CD4-positive, alpha-beta T cell (primary cell): ENCODE measurements around the gene MTRR. TPM values are rescaled to one million over a fixed set of nuclear protein-coding genes. Genes with fewer than 3 reads are reported as not detected.
A peak's percentile ranks its signal among the peaks of the same experiment; 100 is the strongest.

Experiments used
- ATAC-seq: fragments of 200-7000 bp; cut with Tn5 transposase; one replicate; pipeline ENCODE4 v1.10.0; 2022; ENCODE audit warnings: mild to moderate bottlenecking; ENCODE audit not compliant: poor library complexity
- CTCF ChIA-PET: fragments of 350-600 bp; sonication (Branson Sonifier 250); formaldehyde crosslinking; loops from one replicate; lab custom pipeline; 2021; ENCODE audit warnings: antibody characterized with exemption, inconsistent platforms; lab: Charles Lee
- POLR2A ChIA-PET: fragments of 350-600 bp; sonication (Branson Sonifier 250); formaldehyde crosslinking; loops from one replicate; lab custom pipeline; 2021; ENCODE audit warnings: antibody characterized with exemption, inconsistent platforms; lab: Charles Lee
- DNase-seq, 14 experiments: peaks; one replicate each; pipeline ENCODE4 v3.0.0-alpha.2; 2013 to 2020; ENCODE audit warnings: mixed read lengths in 2 of 14
- H3K27ac ChIP-seq, 2 donors: one replicate each; pipeline versions ENCODE4 v1.5.1 to v1.7.0; 2013; ENCODE audit warnings: low read length in 2 of 2, low read depth in 1 of 2, mild to moderate bottlenecking in 1 of 2
- H3K27me3 ChIP-seq, 2 experiments: 1 replicate in 1 of 2; 2 replicates in 1 of 2; pipeline versions ENCODE4 v1.6.1 to v1.7.0; 2013; ENCODE audit warnings: low read length in 2 of 2, control low read depth in 1 of 2, mild to moderate bottlenecking in 1 of 2, moderate library complexity in 1 of 2; ENCODE audit not compliant: insufficient read depth in 2 of 2, control insufficient read depth in 1 of 2
- H3K36me3 ChIP-seq: one replicate; pipeline ENCODE4 v1.6.1; 2013; ENCODE audit warnings: low read length, control low read depth; ENCODE audit not compliant: insufficient read depth
- H3K4me1 ChIP-seq: one replicate; pipeline ENCODE4 v1.6.1; 2013; ENCODE audit warnings: low read length, control low read depth; ENCODE audit not compliant: insufficient read depth
- H3K4me3 ChIP-seq: one replicate; pipeline ENCODE4 v1.5.1; 2013; ENCODE audit warnings: mild to moderate bottlenecking, low read length, moderate library complexity
- H3K9me3 ChIP-seq, 2 experiments: 1 replicate in 1 of 2; 2 replicates in 1 of 2; pipeline versions ENCODE4 v1.6.1 to v1.7.0; 2013; ENCODE audit warnings: low read length in 2 of 2, mild to moderate bottlenecking in 2 of 2, control low read depth in 1 of 2, moderate library complexity in 1 of 2; ENCODE audit not compliant: control insufficient read depth in 1 of 2, insufficient read depth in 1 of 2
- H3K27ac Mint-ChIP-seq: one replicate; pipeline ENCODE4 v1.8.0; 2020; ENCODE audit warnings: mixed read lengths
- H3K27me3 Mint-ChIP-seq: one replicate; pipeline ENCODE4 v1.8.0; 2021; ENCODE audit warnings: mixed read lengths
- H3K36me3 Mint-ChIP-seq: one replicate; pipeline ENCODE4 v1.8.0; 2021; ENCODE audit warnings: low read depth, mixed read lengths
- H3K4me1 Mint-ChIP-seq: one replicate; pipeline ENCODE4 v1.8.0; 2021; ENCODE audit warnings: low read depth, mixed read lengths
- H3K4me3 Mint-ChIP-seq: one replicate; pipeline ENCODE4 v1.8.0; 2020; ENCODE audit warnings: mild to moderate bottlenecking, mixed read lengths
- H3K9me3 Mint-ChIP-seq: one replicate; pipeline ENCODE4 v1.8.0; 2020; ENCODE audit warnings: mixed read lengths
- CTCF ChIP-seq: fragments of 200-600 bp; IDR thresholded peaks from one replicate; pipeline ENCODE4 v1.8.0; 2022; ENCODE audit warnings: antibody characterized with exemption, mild to moderate bottlenecking
- intact Hi-C, 2 experiments: fragments of 100-400 bp; cut with DNase I in 1 of 2; cut with micrococcal nuclease in 1 of 2; formaldehyde crosslinking; loops; one replicate each; pipeline versions ENCODE4 v1.15.1 to v1.9.0; 2023 to 2025; cut with DNase I, micrococcal nuclease
- total RNA-seq, 174 experiments: library from RNA in 2 of 174; stranded (reverse) in 2 of 174; gene quantifications; one replicate each; pipeline ENCODE4 v1.2.3 and lab custom pipeline; 2021 to 2026

MTRR gene
- total RNA-seq, 2 experiments from 2014 or later = 74.6 to 77.5 TPM

GRCh38 chr5:7869474-7870136 lies 657 bp downstream of the MTRR start:
- peak overlapping the region; percentile 93 for H3K4me3 Mint-ChIP-seq
- peak; percentile 15 for ATAC-seq

GRCh38 chr5:7871653-7872052 lies 2.7 kb downstream of the MTRR start:
- no peak overlapping the region for H3K4me3 ChIP-seq
- H3K27ac ChIP-seq = peak overlapping the region in 1 of 2 donors; percentile 48
- DNase-seq = peak in 3 of 14 experiments; percentile 15 to 41 (median 24)
- H3K4me1 ChIP-seq = peaks cover 42% of the 10 kb centered on the region
- ATAC-seq = no peak
- no peak for TF ChIP-seq CTCF
- peaks cover 28% of the 10 kb centered on the region for H3K36me3 ChIP-seq
- ChIA-PET CTCF (interaction anchor here (1.0 to 3.4 kb wide), 2 partner anchors 15 to 21 kb away, joined by 3 to 13 read pairs; no protein-coding TSS in a partner anchor), POLR2A (no interaction called here)
- no peaks in the 10 kb centered on the region for H3K9me3 ChIP-seq
- Mint-ChIP-seq H3K9me3 (no peaks in the 10 kb centered on the region), H3K27ac (peak overlapping the region; percentile 90), H3K4me3 (peak overlapping the region; percentile 93), H3K27me3 (no peaks in the 10 kb centered on the region), H3K4me1 (peaks cover 88% of the 10 kb centered on the region), H3K36me3 (peaks cover 61% of the 10 kb centered on the region)
- intact Hi-C loops = loop anchor here (5.0 to 10.0 kb wide), 2 partner anchors 1159 to 1237 kb away; partner anchors contain the start of genes NSUN2 (in 1 of the 2), SRD5A1 (in 1 of the 2) and TENT4A (in 1 of the 2)
- H3K27me3 ChIP-seq = no peaks in the 10 kb centered on the region

More at GRCh38 chr5:7869474-7870136, 657 bp downstream of the MTRR start:
- peaks cover 53% of the 10 kb centered on the region for H3K36me3 Mint-ChIP-seq
- Histone ChIP-seq H3K27ac (peak overlapping the region; percentile 2 to 55), H3K36me3 (peaks cover 14% of the 10 kb centered on the region), H3K4me1 (peaks cover 41% of the 10 kb centered on the region), H3K9me3 (no peaks in the 10 kb centered on the region), H3K4me3 (peak overlapping the region; percentile 86), H3K27me3 (no peaks in the 10 kb centered on the region)
- POLR2A ChIA-PET = interaction anchor here (0.7 to 2.8 kb wide), 6 partner anchors 9 to 30 kb away, joined by 3 to 22 read pairs (median 8); partner anchors contain the start of gene CFAP90
- peak overlapping the region; percentile 90 for H3K27ac Mint-ChIP-seq
- no peaks in the 10 kb centered on the region for H3K27me3 Mint-ChIP-seq
- TF ChIP-seq CTCF = no peak
- CTCF ChIA-PET = interaction anchor here (1.3 to 1.5 kb wide), 2 partner anchors 13 to 17 kb away, joined by 3 to 6 read pairs; no protein-coding TSS in a partner anchor
- DNase-seq = peak in 7 of 14 experiments; percentile 7 to 51 (median 25)
- peaks cover 84% of the 10 kb centered on the region for H3K4me1 Mint-ChIP-seq
- intact Hi-C loops = loop anchor here (2.0 to 10.0 kb wide), 6 partner anchors 17 to 1492 kb away; partner anchors contain the start of genes CFAP90 (in 1 of the 2), MED10 (in 1 of the 2), NSUN2 (in 1 of the 2) and SRD5A1 (in 1 of the 2)
- H3K9me3 Mint-ChIP-seq = no peaks in the 10 kb centered on the region

- intact Hi-C loops = loop anchor here (5.0 to 10.0 kb wide), 2 partner anchors 1160 to 1238 kb away; partner anchors contain the start of genes NSUN2 (in 1 of the 2), SRD5A1 (in 1 of the 2) and TENT4A (in 1 of the 2)
These were observed 3.7 kb downstream of the MTRR start for GRCh38 chr5:7872517-7873130.

More at GRCh38 chr5:7872517-7873130, 3.7 kb downstream of the MTRR start:
- CTCF ChIA-PET = interaction anchor here (1.0 to 3.4 kb wide), 3 partner anchors 14 to 22 kb away, joined by 3 to 13 read pairs (median 4); no protein-coding TSS in a partner anchor
- Mint-ChIP-seq H3K9me3 (no peaks in the 10 kb centered on the region), H3K4me1 (peaks cover 89% of the 10 kb centered on the region), H3K27me3 (no peaks in the 10 kb centered on the region), H3K27ac (peak overlapping the region; percentile 90), H3K36me3 (peaks cover 70% of the 10 kb centered on the region), H3K4me3 (peak overlapping the region; percentile 62)
- no peak for TF ChIP-seq CTCF
- no peak for ATAC-seq
- POLR2A ChIA-PET = interaction anchor here (0.6 to 1.7 kb wide), 3 partner anchors 14 to 90 kb away, joined by 3 to 7 read pairs (median 4); partner anchors contain the start of gene CFAP90
- peaks cover 41% of the 10 kb centered on the region for H3K4me1 ChIP-seq
- peak overlapping the region; percentile 1 for H3K4me3 ChIP-seq
- no peak for DNase-seq
- no peaks in the 10 kb centered on the region for H3K9me3 ChIP-seq
- peak overlapping the region; percentile 24 to 48 for H3K27ac ChIP-seq
- H3K36me3 ChIP-seq = peaks cover 37% of the 10 kb centered on the region
- H3K27me3 ChIP-seq = no peaks in the 10 kb centered on the region
